SK-N-SH (cell line): ENCODE measurements around the gene RPP14. TPM values are rescaled to one million over a fixed set of nuclear protein-coding genes. Genes with fewer than 3 reads are reported as not detected.

Experiments used
- CTCF ChIA-PET: fragments of 300-600, 350-600 bp; formaldehyde crosslinking; extraction: SDS; loops from one replicate; lab custom pipeline; 2021; lab: Yijun Ruan, JAX
- POLR2A ChIA-PET: fragments of 350-600 bp; sonication (Branson Sonifier 250); formaldehyde crosslinking; extraction: SDS; loops from one replicate; lab custom pipeline; 2020; ENCODE audit warnings: antibody characterized with exemption, inconsistent platforms; lab: Yijun Ruan, JAX
- DNase-seq: peaks from one replicate; pipeline ENCODE4 v3.0.0; 2012
- H2AFZ ChIP-seq: fragments of 200-600 bp; sonication (generic); 2 replicates; pipeline ENCODE4 v1.8.1; 2016; ENCODE audit warnings: antibody characterized with exemption, mild to moderate bottlenecking, low read depth
- H3F3A ChIP-seq: fragments of 200-600 bp; sonication (generic); replicated peaks from 2 replicates; pipeline ENCODE3; 2016; ENCODE audit warnings: antibody characterized with exemption, mild to moderate bottlenecking; ENCODE audit not compliant: insufficient read depth
- H3K27ac ChIP-seq, 2 experiments: fragments of 200-500 bp in 1 of 2; fragments of 200-600 bp in 1 of 2; sonication (Bioruptor generic) in 1 of 2; sonication (generic), shearing (Covaris generic) in 1 of 2; 2 replicates each; pipeline versions ENCODE4 v1.5.1 to v1.6.1; 2014 to 2016; ENCODE audit warnings: low read depth in 2 of 2, inconsistent platforms in 1 of 2, low read length in 1 of 2, mild to moderate bottlenecking in 1 of 2, mixed read lengths in 1 of 2
- H3K27me3 ChIP-seq: fragments of 200-600 bp; sonication (generic), shearing (Covaris generic); 2 replicates; pipeline ENCODE4 v1.6.1; 2016; ENCODE audit warnings: mixed run types; ENCODE audit not compliant: insufficient read depth
- H3K36me3 ChIP-seq, 2 experiments: fragments of 200-500 bp in 1 of 2; fragments of 200-600 bp in 1 of 2; sonication (Bioruptor generic) in 1 of 2; sonication (generic) in 1 of 2; replicated peaks in 1 of 2; 2 replicates each; pipeline versions ENCODE3 to v1.5.1; 2014 to 2016; ENCODE audit warnings: low read length in 1 of 2, mild to moderate bottlenecking in 1 of 2; ENCODE audit not compliant: insufficient read depth in 2 of 2, control insufficient read depth in 1 of 2
- H3K4me1 ChIP-seq, 2 experiments: fragments of 200-500 bp in 1 of 2; fragments of 200-600 bp in 1 of 2; sonication (Bioruptor generic) in 1 of 2; sonication (generic), shearing (Covaris generic) in 1 of 2; 2 replicates each; pipeline versions ENCODE4 v1.5.1 to v1.6.1; 2014 to 2016; ENCODE audit warnings: low read depth in 1 of 2, low read length in 1 of 2, mixed run types in 1 of 2; ENCODE audit not compliant: insufficient read depth in 2 of 2, control insufficient read depth in 1 of 2
- H3K4me2 ChIP-seq: fragments of 200-600 bp; sonication (generic), shearing (Covaris generic); 2 replicates; pipeline ENCODE4 v1.6.1; 2017; ENCODE audit warnings: mixed run types
- H3K4me3 ChIP-seq, 2 experiments: fragments of 200-500 bp in 1 of 2; fragments of 200-600 bp in 1 of 2; sonication (Bioruptor generic) in 1 of 2; sonication (generic), shearing (Covaris generic) in 1 of 2; 2 replicates each; pipeline versions ENCODE4 v1.5.1 to v1.8.1; 2014 to 2016; ENCODE audit warnings: low read depth in 2 of 2, inconsistent platforms in 1 of 2, low read length in 1 of 2, mild to moderate bottlenecking in 1 of 2, mixed read lengths in 1 of 2, moderate library complexity in 1 of 2
- H3K79me2 ChIP-seq: fragments of 200-600 bp; sonication (generic); 2 replicates; pipeline ENCODE4 v1.8.1; 2017; ENCODE audit warnings: mild to moderate bottlenecking; ENCODE audit not compliant: insufficient read depth
- H3K9ac ChIP-seq: fragments of 200-600 bp; sonication (generic); 2 replicates; pipeline ENCODE4 v1.6.1; 2017; ENCODE audit warnings: mixed run types
- H3K9me2 ChIP-seq: fragments of 200-600 bp; sonication (generic); 2 replicates; pipeline ENCODE4 v1.6.1; 2017; ENCODE audit warnings: mixed run types
- H3K9me3 ChIP-seq: fragments of 200-600 bp; sonication (generic); 2 replicates; pipeline ENCODE4 v1.6.1; 2017; ENCODE audit warnings: mixed run types, mild to moderate bottlenecking, moderate library complexity
- H4K20me1 ChIP-seq: fragments of 200-600 bp; sonication (generic); 2 replicates; pipeline ENCODE4 v1.6.1; 2017; ENCODE audit warnings: mild to moderate bottlenecking, mixed run types; ENCODE audit not compliant: insufficient read depth
- CTCF ChIP-seq: fragments of 200-600 bp; sonication (generic); IDR thresholded peaks from 2 replicates; pipeline ENCODE4 v1.6.1; 2017; ENCODE audit warnings: antibody characterized with exemption, mild to moderate bottlenecking, moderate library complexity
- FOSL2 ChIP-seq: IDR thresholded peaks from 2 replicates; pipeline ENCODE4 v1.4.0; 2012; ENCODE audit warnings: low read depth, mild to moderate bottlenecking, moderate library complexity, borderline replicate concordance
- FOXM1 ChIP-seq: IDR thresholded peaks from 2 replicates; pipeline ENCODE4 v1.4.0; 2012; ENCODE audit warnings: low read depth, mild to moderate bottlenecking
- GABPA ChIP-seq: IDR thresholded peaks from 2 replicates; pipeline ENCODE4 v1.4.0; 2012; ENCODE audit warnings: low read depth, mild to moderate bottlenecking
- IRF3 ChIP-seq: fragments of 150-350 bp; IDR thresholded peaks from 2 replicates; pipeline ENCODE4 v1.6.1; 2016; ENCODE audit warnings: mild to moderate bottlenecking, low read depth, low read length
- JUND ChIP-seq: IDR thresholded peaks from 2 replicates; pipeline ENCODE4 v1.4.0; 2012
- MAX ChIP-seq: IDR thresholded peaks from 2 replicates; pipeline ENCODE4 v1.4.0; 2012; ENCODE audit warnings: low read depth
- MEF2A ChIP-seq: IDR thresholded peaks from 2 replicates; pipeline ENCODE4 v1.4.0; 2012; ENCODE audit warnings: low read depth, borderline replicate concordance
- NRF1 ChIP-seq: IDR thresholded peaks from 2 replicates; pipeline ENCODE4 v1.6.1; 2012; ENCODE audit warnings: low read depth, mild to moderate bottlenecking, low read length
- RCOR1 ChIP-seq: fragments of 150-350 bp; IDR thresholded peaks from 2 replicates; pipeline ENCODE4 v1.6.1; 2017; ENCODE audit warnings: antibody characterized with exemption, low read length
- SIN3A ChIP-seq: IDR thresholded peaks from 2 replicates; pipeline ENCODE4 v1.6.1; 2012; ENCODE audit warnings: low read depth, mild to moderate bottlenecking, low read length, moderate library complexity, borderline replicate concordance
- TEAD4 ChIP-seq: IDR thresholded peaks from 2 replicates; pipeline ENCODE4 v1.4.0; 2012; ENCODE audit warnings: mild to moderate bottlenecking, borderline replicate concordance; ENCODE audit not compliant: insufficient read depth
- USF1 ChIP-seq: IDR thresholded peaks from 2 replicates; pipeline ENCODE4 v1.4.0; 2012; ENCODE audit warnings: low read depth, borderline replicate concordance
- USF2 ChIP-seq: fragments of 150-350 bp; IDR thresholded peaks from 2 replicates; pipeline ENCODE4 v1.6.1; 2017; ENCODE audit warnings: antibody characterized with exemption, low read length, low read depth, borderline replicate concordance
- WGBS: methylation state at CpG from one replicate; pipeline ENCODE4 v1.1.6; 2017; ENCODE audit warnings: low lambda C conversion rate; 5-methylcytosine and 5-hydroxymethylcytosine counted together
- polyA plus RNA-seq, 3 experiments: library from polyadenylated mRNA; depleted of rRNA; stranded (reverse); fragments of >200 nt; gene quantifications; 2 replicates each; pipeline ENCODE4 v1.2.3, GENCODE V29; 2012

RPP14 gene
- polyA plus RNA-seq, 1 of the 3 experiments (the other 2 are of a cell fraction) = 8.3 TPM

- DNase-seq = no peak
- Histone ChIP-seq H3K36me3 (no peaks in the 10 kb centered on the region), H3F3A (no peaks in the 10 kb centered on the region), H3K27me3 (no peaks in the 10 kb centered on the region)
- TF ChIP-seq JUND (no peak), NRF1 (no peak), IRF3 (no peak), MAX (no peak), FOSL2 (no peak), TEAD4 (no peak), MEF2A (no peak), CTCF (no peak), SIN3A (no peak), RCOR1 (no peak), GABPA (no peak), USF2 (no peak), USF1 (no peak), FOXM1 (no peak)
- TF ChIP-seq, all 33 proteins: peak for 0
- Histone ChIP-seq H3K9me2 (no peaks in the 10 kb centered on the region), H4K20me1 (no peaks in the 10 kb centered on the region), H3K27ac (no peak overlapping the region), H3K9ac (no peak overlapping the region), H3K4me1 (peaks cover 0 to 4% of the 10 kb centered on the region in 2 experiments; a peak in 1 of 4 replicates), H2AFZ (no peak overlapping the region), H3K4me2 (no peak overlapping the region), H3K4me3 (no peak overlapping the region), H3K79me2 (peaks cover 11% of the 10 kb centered on the region), H3K9me3 (no peaks in the 10 kb centered on the region)
- ChIA-PET CTCF (interaction anchor here (0.8 to 2.4 kb wide), 7 partner anchors 9 to 141 kb away, joined by 3 to 10 read pairs (median 7); partner anchors contain the start of genes HTD2, PXK and RPP14), POLR2A (no interaction called here)
- WGBS = 88% methylated on average over 7 of the region's 7 CpGs
Measured at GRCh38 chr3:58349792-58350626, 44.0 kb downstream of the RPP14 start.
